IMR-90 (cell line): ENCODE measurements around the gene P4HA2. TPM values are rescaled to one million over a fixed set of nuclear protein-coding genes. Genes with fewer than 3 reads are reported as not detected.

Source experiments
- ATAC-seq: fragments of 200-7000 bp; cut with Tn5 transposase; 2 replicates; pipeline ENCODE4 v1.9.1; 2020; ENCODE audit warnings: low read depth, mild to moderate bottlenecking, moderate library complexity
- BruUV-seq: library from RNA; stranded (reverse); fragments of 400-500 nt; replicated peaks from 2 replicates; lab custom pipeline; 2021; lab: Mats Ljungman, UMichigan
- CTCF ChIA-PET: fragments of 300-600 bp; formaldehyde crosslinking; extraction: SDS; loops from one replicate; lab custom pipeline; 2021; ENCODE audit warnings: antibody characterized with exemption; lab: Yijun Ruan, JAX
- POLR2A ChIA-PET: fragments of 300-600 bp; sonication (Branson Sonifier 250); formaldehyde crosslinking; loops from one replicate; lab custom pipeline; 2022; ENCODE audit warnings: antibody characterized with exemption; ENCODE audit not compliant: unreplicated experiment; lab: Charles Lee
- DNase-seq: peaks from one replicate; pipeline ENCODE4 v3.0.0; 2013
- H2AFZ ChIP-seq: replicated peaks from 2 replicates; pipeline ENCODE3; 2013; ENCODE audit warnings: low read length, mild to moderate bottlenecking; ENCODE audit not compliant: poor library complexity
- H2AK5ac ChIP-seq: 2 replicates; pipeline ENCODE4 v1.6.1; 2013; ENCODE audit warnings: low read depth, low read length, inconsistent platforms
- H2AK9ac ChIP-seq: replicated peaks from 2 replicates; pipeline ENCODE3; 2013; ENCODE audit warnings: mild to moderate bottlenecking, low read depth, low read length, moderate library complexity; ENCODE audit not compliant: poor library complexity
- H2BK120ac ChIP-seq: 2 replicates; pipeline ENCODE4 v1.6.1; 2013; ENCODE audit warnings: low read depth, low read length, inconsistent platforms
- H2BK15ac ChIP-seq: 3 replicates; pipeline ENCODE4 v1.6.1; 2013; ENCODE audit warnings: low read depth, low read length, inconsistent platforms
- H2BK20ac ChIP-seq: 2 replicates; pipeline ENCODE4 v1.6.1; 2013; ENCODE audit warnings: low read depth, mild to moderate bottlenecking, inconsistent platforms, low read length, moderate library complexity
- H2BK5ac ChIP-seq: 2 replicates; pipeline ENCODE4 v1.6.1; 2013; ENCODE audit warnings: mild to moderate bottlenecking, low read depth, low read length, inconsistent platforms; ENCODE audit not compliant: poor library complexity, severe bottlenecking
- H3K14ac ChIP-seq: replicated peaks from 2 replicates; pipeline ENCODE4 v1.6.1; 2013; ENCODE audit warnings: low read depth, low read length, inconsistent platforms
- H3K18ac ChIP-seq: 2 replicates; pipeline ENCODE4 v1.6.1; 2013; ENCODE audit warnings: low read depth, low read length, control low read depth
- H3K23ac ChIP-seq: 2 replicates; pipeline ENCODE4 v1.6.1; 2013; ENCODE audit warnings: low read depth, low read length, inconsistent platforms
- H3K27ac ChIP-seq: 2 replicates; pipeline ENCODE4 v1.5.1; 2013; ENCODE audit warnings: mild to moderate bottlenecking, control low read depth, low read length; ENCODE audit not compliant: insufficient read depth
- H3K27me3 ChIP-seq: 2 replicates; pipeline ENCODE4 v1.6.1; 2013; ENCODE audit warnings: low read length; ENCODE audit not compliant: control insufficient read depth, insufficient read depth
- H3K36me3 ChIP-seq: 2 replicates; pipeline ENCODE4 v1.6.1; 2013; ENCODE audit warnings: low read length, mixed read lengths; ENCODE audit not compliant: control insufficient read depth, insufficient read depth
- H3K4ac ChIP-seq: 2 replicates; pipeline ENCODE4 v1.6.1; 2013; ENCODE audit warnings: low read depth, low read length, inconsistent platforms
- H3K4me1 ChIP-seq: 2 replicates; pipeline ENCODE4 v1.6.1; 2013; ENCODE audit warnings: low read length, mixed read lengths; ENCODE audit not compliant: control insufficient read depth, insufficient read depth
- H3K4me2 ChIP-seq: 2 replicates; pipeline ENCODE4 v1.6.1; 2013; ENCODE audit warnings: low read depth, mild to moderate bottlenecking, control low read depth, low read length, moderate library complexity
- H3K4me3 ChIP-seq: 2 replicates; pipeline ENCODE4 v1.5.1; 2013; ENCODE audit warnings: low read depth, mild to moderate bottlenecking, control low read depth, low read length, moderate library complexity; ENCODE audit not compliant: insufficient read depth
- H3K56ac ChIP-seq: 2 replicates; pipeline ENCODE4 v1.6.1; 2013; ENCODE audit warnings: low read length, inconsistent platforms; ENCODE audit not compliant: insufficient read depth; ENCODE audit errors: extremely low read depth
- H3K79me1 ChIP-seq, 2 experiments: 2 replicates each; pipeline ENCODE4 v1.6.1; 2013; ENCODE audit warnings: low read length in 2 of 2, inconsistent platforms in 1 of 2, low read depth in 1 of 2
- H3K9ac ChIP-seq: 2 replicates; pipeline ENCODE4 v1.6.1; 2013; ENCODE audit warnings: low read depth, low read length, control low read depth
- H3K9me1 ChIP-seq: 2 replicates; pipeline ENCODE4 v1.6.1; 2013; ENCODE audit warnings: low read length, inconsistent platforms; ENCODE audit not compliant: insufficient read depth
- H3K9me3 ChIP-seq: 2 replicates; pipeline ENCODE4 v1.6.1; 2013; ENCODE audit warnings: low read length; ENCODE audit not compliant: control insufficient read depth, insufficient read depth
- H4K20me1 ChIP-seq: 2 replicates; pipeline ENCODE4 v1.6.1; 2013; ENCODE audit warnings: low read length, inconsistent platforms; ENCODE audit not compliant: insufficient read depth
- H4K5ac ChIP-seq: 2 replicates; pipeline ENCODE4 v1.6.1; 2013; ENCODE audit warnings: mild to moderate bottlenecking, low read depth, low read length, control low read depth
- H4K8ac ChIP-seq, 2 experiments: 2 replicates each; pipeline ENCODE4 v1.6.1; 2013; ENCODE audit warnings: low read depth in 2 of 2, low read length in 2 of 2, control low read depth in 1 of 2, inconsistent platforms in 1 of 2
- H4K91ac ChIP-seq: 2 replicates; pipeline ENCODE4 v1.6.1; 2013; ENCODE audit warnings: low read depth, low read length, inconsistent platforms; ENCODE audit not compliant: insufficient read depth
- BHLHE40 ChIP-seq: fragments of 150-350 bp; IDR thresholded peaks from 2 replicates; pipeline ENCODE4 v1.6.1; 2016; ENCODE audit warnings: mild to moderate bottlenecking, low read depth, low read length
- CHD1 ChIP-seq: IDR thresholded peaks from 2 replicates; pipeline ENCODE4 v1.6.1; 2012; ENCODE audit warnings: low read depth, low read length, improper control_type of control experiment
- MAZ ChIP-seq: IDR thresholded peaks from 2 replicates; pipeline ENCODE4 v1.6.1; 2012; ENCODE audit warnings: low read depth, mild to moderate bottlenecking, low read length, improper control_type of control experiment, moderate library complexity, borderline replicate concordance
- MXI1 ChIP-seq: IDR thresholded peaks from 2 replicates; pipeline ENCODE4 v1.6.1; 2012; ENCODE audit warnings: low read depth, mild to moderate bottlenecking, low read length, moderate library complexity, borderline replicate concordance
- NFE2L2 ChIP-seq: fragments of 150-350 bp; IDR thresholded peaks from 2 replicates; pipeline ENCODE4 v1.6.1; 2016; ENCODE audit warnings: low read depth, mild to moderate bottlenecking, low read length
- POLR2A ChIP-seq: IDR thresholded peaks from 2 replicates; pipeline ENCODE4 v1.6.1; 2012; ENCODE audit warnings: mild to moderate bottlenecking, low read depth, low read length
- RAD21 ChIP-seq: IDR thresholded peaks from 2 replicates; pipeline ENCODE4 v1.6.1; 2012; ENCODE audit warnings: low read length, improper control_type of control experiment
- RCOR1 ChIP-seq: IDR thresholded peaks from 2 replicates; pipeline ENCODE4 v1.6.1; 2012; ENCODE audit warnings: mild to moderate bottlenecking, low read length, improper control_type of control experiment; ENCODE audit not compliant: insufficient replicate concordance
- RFX5 ChIP-seq: IDR thresholded peaks from 2 replicates; pipeline ENCODE4 v1.8.0; 2012; ENCODE audit warnings: low read depth, mild to moderate bottlenecking, low read length, moderate library complexity
- SMC3 ChIP-seq: fragments of 150-350 bp; IDR thresholded peaks from 2 replicates; pipeline ENCODE4 v1.6.1; 2016; ENCODE audit warnings: low read depth, mild to moderate bottlenecking, antibody characterized with exemption, low read length, moderate library complexity
- WGBS, 2 experiments: methylation state at CpG; one replicate each; pipeline versions ENCODE4 v1.1.5 to v1.1.7; 2013; ENCODE audit warnings: missing lambda C conversion rate in 2 of 2; ENCODE audit not compliant: insufficient read length in 1 of 2; ENCODE audit errors: extremely low coverage in 2 of 2; 5-methylcytosine and 5-hydroxymethylcytosine counted together
- dilution Hi-C: fragments of 300-500 bp; cut with HindIII; formaldehyde crosslinking; loops from one replicate; pipeline ENCODE4 v1.14.3; 2018; ENCODE audit warnings: low sequenced_read_pairs; ENCODE audit not compliant: unreplicated experiment
- in situ Hi-C: fragments of 300-500 bp; cut with MboI; formaldehyde crosslinking; loops from 3 replicates; pipeline ENCODE4 v1.14.3; 2019; ENCODE audit warnings: low sequenced_read_pairs, inconsistent platforms, mixed read lengths
- intact Hi-C: fragments of 100-400 bp; cut with micrococcal nuclease; formaldehyde crosslinking; loops from 2 replicates; pipeline ENCODE4 v1.10.0; 2022
- polyA plus RNA-seq, 3 experiments: library from polyadenylated mRNA; depleted of rRNA; stranded (reverse); fragments of >200 nt; gene quantifications; 2 replicates each; pipeline ENCODE4 v1.2.3, GENCODE V29; 2012; ENCODE audit warnings: low replicate concordance in 1 of 3
- total RNA-seq: library from RNA; depleted of rRNA; stranded (reverse); fragments of >200 nt; gene quantifications from 2 replicates; pipeline ENCODE4 v1.2.3, GENCODE V29; 2012

P4HA2 gene
- total and polyA plus RNA-seq, 2 of the 4 experiments (the other 2 are of a cell fraction) = 186 to 225 TPM

DNA sequence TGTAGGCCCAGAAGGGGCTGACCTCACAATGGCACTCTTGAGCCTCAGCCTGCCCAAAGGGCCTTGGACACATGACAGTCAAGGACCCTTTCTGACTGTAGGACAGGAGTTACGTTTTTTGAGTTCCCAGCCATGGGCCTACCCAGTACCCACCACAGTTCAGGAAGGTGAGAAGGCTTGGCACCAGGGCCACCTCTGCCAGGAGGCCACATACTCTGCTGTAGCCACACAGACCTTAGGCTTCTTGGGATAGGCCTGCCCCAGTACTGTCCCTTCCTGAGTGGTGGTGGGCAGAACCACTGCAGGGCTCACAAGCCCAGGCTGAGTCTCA lies 42.6 kb upstream of the P4HA2 start:
- H3K56ac ChIP-seq = no peak overlapping the region
- H3K4me3 ChIP-seq = no peak overlapping the region
- no peak overlapping the region for H2AK5ac ChIP-seq
- H2BK5ac ChIP-seq = no peak overlapping the region
- H2AFZ ChIP-seq = no peak overlapping the region
- no peak overlapping the region for H3K4ac ChIP-seq
- H2BK20ac ChIP-seq = no peak overlapping the region
- H4K8ac ChIP-seq = no peak overlapping the region
- H3K36me3 ChIP-seq = peaks cover 64% of the 10 kb centered on the region
- H4K20me1 ChIP-seq = peaks cover 3% of the 10 kb centered on the region
- H3K4me2 ChIP-seq = no peak overlapping the region
- no peak overlapping the region for H4K5ac ChIP-seq
- no peak overlapping the region; the same call in 1 of the 2 replicates for H3K14ac ChIP-seq
- DNase-seq (no peak), ATAC-seq (no peak)
- no peak overlapping the region for H3K23ac ChIP-seq
- no CpG with 5 or more reads among the region's 1 CpG for WGBS, 2 experiments
- H3K79me1 ChIP-seq = peaks cover 15 to 53% of the 10 kb centered on the region in 2 experiments
- H4K91ac ChIP-seq = no peak overlapping the region
- no peak overlapping the region for H2BK15ac ChIP-seq
- H3K27me3 ChIP-seq = no peaks in the 10 kb centered on the region
- in situ Hi-C loops (no loop called here), intact Hi-C loops (no loop called here), dilution Hi-C loops (no loop called here)
- 0 out of 2 replicates have a peak overlapping the region, but pooled peaks have one; percentile 12 for H3K27ac ChIP-seq
- ChIA-PET POLR2A (interaction anchor here (1.0 kb wide), 1 partner anchor 11 kb away, joined by 3 read pairs; no protein-coding TSS in a partner anchor), CTCF (no interaction called here)
- no peaks in the 10 kb centered on the region for H3K9me3 ChIP-seq
- H3K4me1 ChIP-seq = peaks cover 32% of the 10 kb centered on the region
- no peak overlapping the region for H3K18ac ChIP-seq
- TF ChIP-seq MAZ = no peak
- no peak for TF ChIP-seq RCOR1
- TF ChIP-seq CHD1 = no peak
- TF ChIP-seq MXI1 = no peak
- no peak for TF ChIP-seq BHLHE40
- TF ChIP-seq NFE2L2 = no peak
- no peak for TF ChIP-seq RFX5
- no peak for TF ChIP-seq POLR2A
- TF ChIP-seq SMC3 = no peak
- TF ChIP-seq RAD21 = no peak
- peaks cover 45% of the 10 kb centered on the region for H3K9me1 ChIP-seq
- H3K9ac ChIP-seq = no peak overlapping the region
- H2AK9ac ChIP-seq = peak overlapping the region; percentile 17
- no peak overlapping the region for H2BK120ac ChIP-seq
- BruUV-seq = no TSS peak
